Glomerular visceral epithelial cell (primary cell): Measurements from ENCODE around the gene AREG.
"Not testable (repeated sequence)": the region's sequence is repeated elsewhere in the genome, so short reads cannot be mapped to it uniquely, and the experiment has no call there.

Source experiments
- DNase-seq: peaks from one replicate; pipeline ENCODE4 v3.0.0-alpha.2; 2016; ENCODE audit errors: extremely low spot score

AREG gene, protein sequence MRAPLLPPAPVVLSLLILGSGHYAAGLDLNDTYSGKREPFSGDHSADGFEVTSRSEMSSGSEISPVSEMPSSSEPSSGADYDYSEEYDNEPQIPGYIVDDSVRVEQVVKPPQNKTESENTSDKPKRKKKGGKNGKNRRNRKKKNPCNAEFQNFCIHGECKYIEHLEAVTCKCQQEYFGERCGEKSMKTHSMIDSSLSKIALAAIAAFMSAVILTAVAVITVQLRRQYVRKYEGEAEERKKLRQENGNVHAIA

DNA sequence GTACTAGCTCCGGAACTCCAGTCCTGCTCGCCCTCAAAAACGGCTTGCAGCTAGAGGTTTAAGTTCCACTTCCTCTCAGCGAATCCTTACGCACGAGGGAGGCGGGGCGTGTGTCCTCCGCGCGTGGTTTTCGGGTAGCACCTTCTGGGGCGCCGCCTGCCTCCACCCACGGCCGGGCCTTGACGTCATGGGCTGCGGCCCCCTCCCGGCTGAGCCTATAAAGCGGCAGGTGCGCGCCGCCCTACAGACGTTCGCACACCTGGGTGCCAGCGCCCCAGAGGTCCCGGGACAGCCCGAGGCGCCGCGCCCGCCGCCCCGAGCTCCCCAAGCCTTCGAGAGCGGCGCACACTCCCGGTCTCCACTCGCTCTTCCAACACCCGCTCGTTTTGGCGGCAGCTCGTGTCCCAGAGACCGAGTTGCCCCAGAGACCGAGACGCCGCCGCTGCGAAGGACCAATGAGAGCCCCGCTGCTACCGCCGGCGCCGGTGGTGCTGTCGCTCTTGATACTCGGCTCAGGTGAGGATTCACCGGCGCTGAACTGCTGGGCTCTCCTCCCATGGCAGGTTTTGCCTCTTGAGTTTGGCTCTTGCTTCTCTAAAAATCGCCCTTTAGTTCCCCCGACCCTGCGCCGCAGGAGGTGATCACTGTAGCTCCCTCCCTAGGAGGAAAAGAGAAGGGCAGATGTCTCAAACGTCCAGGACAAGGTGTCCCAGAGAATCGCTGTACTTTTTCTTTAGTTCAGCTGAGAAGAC is at the start of gene AREG:
TSS of gene AREG (plus strand) at position 246 of the 752 bp plus-strand sequence. CDS start at position 456, 210 bp downstream.
- DNase-seq: peak; percentile 62

DNA sequence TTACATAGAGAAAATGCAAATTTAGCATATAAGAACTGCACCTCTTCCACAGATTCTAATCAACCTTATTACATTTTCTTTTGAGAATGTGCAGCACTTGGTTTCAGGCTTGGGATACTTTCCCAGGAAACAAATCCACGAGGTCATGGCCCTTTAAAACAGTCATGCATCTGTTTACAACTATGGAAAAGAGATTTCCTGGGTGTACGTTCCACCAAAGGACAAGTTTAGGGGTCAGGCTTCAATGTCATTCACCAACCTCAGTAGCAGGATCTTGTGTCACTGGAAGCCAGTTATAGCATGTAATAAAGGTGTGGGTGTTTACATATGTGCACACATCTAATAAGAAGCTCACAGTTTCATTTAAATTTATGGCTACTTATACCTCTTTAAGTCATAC is 49.3 kb upstream of the AREG start:
- DNase-seq: no peak

- no peak for DNase-seq
Observed at GRCh38 chr4:74397748-74398426, 47.0 kb upstream of the AREG start.

DNA sequence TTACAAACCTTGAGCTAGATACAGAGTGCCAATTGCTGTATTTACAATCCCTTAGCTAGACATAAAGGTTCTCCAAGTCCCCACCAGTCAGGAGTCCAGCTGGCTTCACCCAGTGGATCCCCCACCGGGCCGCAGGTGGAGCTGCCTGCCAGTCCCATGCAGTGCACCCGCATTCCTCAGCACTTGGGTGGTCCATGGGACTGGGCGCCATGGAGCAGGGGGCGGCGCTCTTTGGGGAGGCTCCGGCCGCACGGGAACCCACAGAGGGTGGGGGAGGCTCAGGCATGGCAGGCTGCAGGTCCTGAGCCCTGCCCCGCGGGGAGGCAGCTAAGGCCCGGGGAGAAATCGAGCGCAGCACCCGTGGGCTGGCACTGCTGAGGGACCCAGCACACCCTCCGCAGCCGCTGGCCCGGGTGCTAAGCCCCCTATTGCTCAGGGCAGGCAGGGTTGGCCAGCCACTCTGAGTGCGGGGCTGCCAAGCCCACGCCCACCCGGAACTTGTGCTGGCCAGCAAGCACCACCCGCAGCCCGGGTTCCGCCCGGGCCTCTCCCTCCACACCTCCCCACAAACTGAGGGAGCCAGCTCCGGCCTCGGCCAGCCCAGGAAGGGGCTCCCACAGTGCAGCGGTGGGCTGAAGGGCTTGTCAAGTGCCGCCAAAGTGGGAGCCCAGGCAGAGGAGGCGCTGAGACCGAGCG is 45.9 kb upstream of the AREG start:
- DNase-seq: not testable (repeated sequence)

DNA sequence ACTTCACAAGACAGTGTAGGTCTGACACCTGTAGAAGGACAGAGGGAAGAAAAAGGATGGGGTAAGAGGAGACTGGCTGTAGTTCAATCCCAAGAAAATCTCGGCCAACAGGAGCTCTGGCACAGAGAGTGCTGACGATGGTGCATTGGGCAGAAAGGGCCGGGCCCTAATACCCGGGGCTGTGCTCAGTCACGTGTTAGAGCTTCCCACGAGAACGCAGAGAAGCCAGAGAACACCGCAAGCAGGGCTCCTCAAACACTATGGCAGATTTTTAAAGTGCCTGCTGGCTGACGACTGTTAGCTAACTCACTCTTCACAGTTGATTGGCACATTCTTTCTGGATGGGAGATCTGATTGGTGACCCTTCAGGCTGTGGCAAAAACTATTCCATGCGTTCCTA is 44.5 kb upstream of the AREG start:
- no peak for DNase-seq

- no peak for DNase-seq
Observed at GRCh38 chr4:74402692-74403456, 42.1 kb upstream of the AREG start.

- no peak for DNase-seq
Observed at GRCh38 chr4:74407891-74408290, 37.0 kb upstream of the AREG start.

DNA sequence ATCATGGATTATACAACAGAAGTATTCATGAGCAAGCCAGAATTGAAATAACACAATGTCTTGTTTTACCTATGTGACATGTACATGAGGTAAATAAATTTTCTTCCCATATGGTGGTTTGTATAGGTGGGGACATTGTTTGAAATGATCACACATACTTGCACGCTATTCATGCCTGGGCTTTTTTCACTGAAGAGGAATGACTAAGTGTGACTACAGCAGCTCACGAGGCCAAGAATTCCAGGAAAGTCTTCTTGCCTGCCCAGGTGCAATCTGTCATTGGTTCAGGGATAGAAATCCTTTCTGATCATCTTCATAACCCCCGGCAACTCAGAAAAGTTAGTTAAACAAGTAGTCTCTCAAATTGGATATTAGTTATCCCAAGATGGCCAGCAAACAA is 36.3 kb upstream of the AREG start:
- DNase-seq: peak; percentile 45

GRCh38 chr4:74410272-74410671 is 34.7 kb upstream of the AREG start:
- DNase-seq: no peak

- DNase-seq: no peak
Observed at GRCh38 chr4:74412225-74412624, 32.7 kb upstream of the AREG start.

GRCh38 chr4:74413265-74413664 is 31.7 kb upstream of the AREG start:
- DNase-seq: no peak

- no peak for DNase-seq
Observed at GRCh38 chr4:74414149-74414809, 30.7 kb upstream of the AREG start.

GRCh38 chr4:74415602-74416300 is 29.2 kb upstream of the AREG start:
- no peak for DNase-seq

- peak; percentile 56 for DNase-seq
Observed at GRCh38 chr4:74418063-74418670, 26.8 kb upstream of the AREG start.

- no peak for DNase-seq
Observed at GRCh38 chr4:74420863-74421262, 24.1 kb upstream of the AREG start.

DNA sequence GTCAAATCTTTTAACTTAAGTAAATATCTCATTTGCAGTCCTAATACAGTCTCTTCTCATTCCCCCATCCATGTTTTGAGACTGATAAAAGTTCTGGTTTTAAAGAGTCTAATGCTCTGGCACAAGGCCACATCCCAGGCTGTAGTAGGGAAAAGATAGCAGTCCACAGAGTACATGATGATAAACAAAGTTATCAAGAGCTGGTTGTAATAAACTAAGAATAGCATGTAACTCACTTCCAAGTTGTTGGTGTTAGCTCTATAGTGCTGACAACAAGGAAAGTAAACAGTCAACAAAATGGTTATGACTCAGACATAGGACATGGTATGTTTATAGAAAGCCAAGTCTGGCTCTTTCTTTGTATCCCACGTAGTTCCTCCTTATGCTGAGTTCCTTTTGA is 21.8 kb upstream of the AREG start:
- no peak for DNase-seq

DNA sequence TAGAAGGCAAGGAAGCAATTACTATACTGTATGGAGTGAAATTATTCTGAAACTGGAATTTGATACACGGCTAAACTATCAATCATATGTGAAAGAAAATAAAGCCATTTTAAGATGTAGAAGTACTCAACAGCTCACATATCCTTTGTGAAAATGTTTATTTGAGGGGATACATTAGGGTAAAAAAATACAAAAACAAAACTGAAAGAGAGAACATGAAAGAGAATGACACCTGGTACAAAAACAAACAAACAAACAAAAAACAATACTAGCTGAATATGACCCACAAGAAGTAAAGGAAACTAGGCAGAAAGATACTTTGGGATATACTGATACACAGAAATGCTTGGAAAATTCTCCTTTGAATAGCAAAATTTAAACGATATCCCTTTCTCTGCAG is 20.8 kb upstream of the AREG start:
- no peak for DNase-seq

DNA sequence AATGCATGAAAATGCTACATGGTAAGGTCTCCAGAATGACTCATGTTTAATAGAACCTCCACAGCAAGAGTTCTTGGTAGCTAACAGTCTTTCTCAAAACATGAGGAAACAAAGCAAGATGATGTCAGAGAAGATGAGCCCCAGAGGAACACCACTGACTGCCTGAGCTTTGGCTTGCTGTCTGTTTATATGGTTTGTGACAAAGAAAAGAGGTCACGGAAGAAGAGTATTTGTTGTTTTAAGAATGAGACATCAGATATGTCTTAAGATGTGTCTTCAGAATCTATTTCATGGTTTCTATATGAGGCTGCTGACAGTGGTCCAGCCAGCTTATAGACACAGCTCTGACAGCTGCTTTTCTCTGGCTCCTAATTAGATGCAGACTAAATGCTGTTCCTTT is 18.8 kb upstream of the AREG start:
- no peak for DNase-seq

DNA sequence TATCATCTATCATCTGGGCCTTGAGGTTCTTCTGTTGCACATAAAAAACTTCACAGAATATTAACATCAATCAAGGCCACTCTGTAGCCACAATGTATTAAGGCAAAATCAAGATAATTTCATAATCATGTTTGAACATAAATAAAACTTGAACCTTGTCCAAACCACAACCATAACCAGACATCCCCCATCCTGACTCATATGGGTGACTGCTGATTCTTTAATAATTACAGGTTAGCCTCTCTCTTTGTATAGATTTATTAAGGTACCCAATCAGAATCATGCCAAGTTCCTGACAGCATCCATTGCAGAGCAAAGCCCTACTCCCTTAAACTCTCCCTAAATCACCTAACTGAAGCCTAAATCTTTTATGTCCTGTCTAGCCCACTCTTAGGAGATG is 16.7 kb upstream of the AREG start:
- DNase-seq: no peak
